Activated CD8-positive, alpha-beta memory T cell treated with anti-CD3 and anti-CD28 coated beads, Interleukin-2, amount 50 U/mL, for 4 hours (primary cell): Measurements from ENCODE around the gene GBF1.
"Not testable (repeated sequence)": the region's sequence is repeated elsewhere in the genome, so short reads cannot be mapped to it uniquely, and the experiment has no call there.

ENCODE experiments used
- DNase-seq: peaks from one replicate; pipeline ENCODE4 v3.0.0-alpha.2; 2020

Gene GBF1

DNA sequence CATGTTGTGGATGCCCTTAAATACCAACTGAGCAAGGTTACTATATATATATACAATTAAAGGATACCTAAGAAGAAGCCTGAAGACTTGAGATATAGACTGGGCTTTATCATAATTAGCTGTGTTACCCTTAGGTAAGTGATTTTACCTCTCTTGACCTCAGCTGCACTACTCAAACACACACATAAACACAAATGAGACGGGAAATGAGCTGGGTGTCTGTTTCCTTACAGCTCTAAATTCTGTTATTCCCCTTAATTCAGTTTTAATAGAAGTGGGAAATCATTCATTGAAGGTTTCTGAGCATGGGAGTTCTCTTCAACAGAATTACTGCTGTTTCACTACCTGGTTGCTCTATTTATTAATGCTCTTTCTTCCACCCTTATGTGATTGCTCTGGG is 60.7 kb downstream of the GBF1 start:
- DNase-seq: no peak

DNA sequence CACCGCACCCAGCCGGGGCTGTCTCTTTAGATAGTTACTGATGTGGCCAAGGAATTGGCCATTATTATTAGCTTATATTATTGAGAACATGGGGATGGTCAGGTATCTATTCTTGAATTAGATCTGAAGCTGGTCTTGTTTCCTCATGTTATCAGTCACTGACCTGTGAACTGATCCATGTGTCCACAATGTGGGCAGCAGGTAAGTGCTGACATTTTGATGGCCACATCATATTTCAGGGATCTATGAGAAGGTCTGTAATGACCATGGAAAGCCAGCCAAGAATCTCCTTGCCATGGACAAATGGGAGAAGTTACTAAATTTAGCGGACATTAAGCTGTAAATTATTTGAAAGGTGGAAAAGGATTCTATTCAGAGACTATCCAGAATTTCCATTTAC is 61.4 kb downstream of the GBF1 start:
- DNase-seq: no peak

DNA sequence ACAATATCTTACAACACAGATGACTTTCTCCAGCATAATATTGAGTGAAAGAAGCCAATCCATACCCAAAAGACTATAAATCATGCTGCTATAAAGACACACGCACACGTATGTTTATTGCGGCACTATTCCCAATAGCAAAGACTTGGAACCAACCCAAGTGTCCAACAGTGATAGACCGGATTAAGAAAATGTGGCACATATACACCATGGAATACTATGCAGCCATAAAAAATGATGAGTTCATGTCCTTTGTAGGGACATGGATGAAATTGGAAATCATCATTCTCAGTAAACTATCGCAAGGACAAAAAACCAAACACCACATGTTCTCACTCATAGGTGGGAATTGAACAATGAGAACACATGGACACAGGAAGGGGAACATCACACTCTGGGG is 63.0 kb downstream of the GBF1 start:
- DNase-seq: not testable (repeated sequence)

DNA sequence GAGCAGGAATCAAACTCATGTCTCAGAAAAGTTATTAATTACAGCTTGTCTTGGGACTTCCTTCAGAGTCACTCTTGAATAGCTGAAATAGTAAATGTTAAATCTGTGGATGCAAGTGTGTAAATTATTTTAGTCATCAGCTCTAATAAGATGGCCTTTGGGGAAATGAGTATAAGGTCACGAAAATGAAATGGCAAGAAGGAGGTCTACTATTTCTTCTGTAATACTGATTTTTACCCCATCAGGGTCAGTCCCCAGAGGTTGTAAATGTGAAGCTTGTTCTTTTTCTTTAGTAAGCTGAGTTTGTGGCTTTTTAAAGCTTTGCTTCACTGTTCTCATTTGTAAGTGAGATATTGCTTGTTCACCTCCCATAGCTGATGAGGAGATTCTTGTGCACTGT is 63.9 kb downstream of the GBF1 start:
- no peak for DNase-seq

DNA sequence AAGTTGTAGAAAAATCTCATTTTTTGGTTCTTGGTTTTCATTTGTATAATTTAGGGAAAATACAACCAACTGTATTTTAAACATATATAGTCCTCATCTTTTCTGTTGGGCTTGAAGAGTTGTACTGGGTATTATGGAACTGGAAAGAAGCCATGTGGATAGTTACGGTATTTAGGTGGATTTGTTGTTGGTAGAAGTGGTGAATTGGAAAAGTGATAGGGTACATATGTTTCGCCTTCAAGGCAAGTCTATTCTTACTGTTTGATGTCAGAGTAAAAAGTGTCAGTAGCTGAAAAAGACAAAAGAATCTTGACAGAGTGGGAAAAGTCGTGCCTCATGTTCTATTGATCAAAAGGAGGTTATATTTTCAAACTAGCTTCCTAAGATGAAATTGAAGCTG is 64.6 kb downstream of the GBF1 start:
- no peak for DNase-seq

DNA sequence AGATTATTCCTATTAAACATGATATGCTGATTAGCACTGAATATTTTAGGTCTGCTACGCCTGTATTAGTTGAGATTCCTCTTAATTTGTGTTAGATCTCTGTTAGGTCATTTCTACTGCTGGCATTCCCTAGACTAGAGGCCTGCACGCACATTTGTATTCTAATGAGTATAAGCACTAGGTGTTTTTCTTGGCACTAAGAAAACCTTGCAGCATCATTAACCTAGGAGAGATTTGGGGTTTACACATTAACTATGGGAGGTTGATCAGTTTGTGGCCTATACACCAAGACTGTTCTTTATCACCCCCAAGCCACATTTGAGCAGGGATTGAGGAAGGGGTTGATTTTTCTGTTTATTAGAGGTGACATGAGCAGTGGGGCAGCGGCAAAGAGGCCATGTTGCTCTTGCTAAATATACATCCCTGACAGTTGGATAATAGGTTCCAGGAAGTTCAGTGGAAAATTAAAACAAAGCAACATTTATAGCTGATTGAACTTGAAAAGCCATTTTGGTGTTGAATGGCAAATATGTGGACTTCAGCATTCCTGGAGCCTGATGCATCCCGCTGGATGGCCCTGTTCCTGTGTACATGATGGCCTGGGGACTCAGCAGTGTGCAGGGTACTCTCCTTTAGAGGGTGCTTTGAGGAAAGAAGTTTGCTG is 65.2 kb downstream of the GBF1 start:
- DNase-seq: no peak

DNA sequence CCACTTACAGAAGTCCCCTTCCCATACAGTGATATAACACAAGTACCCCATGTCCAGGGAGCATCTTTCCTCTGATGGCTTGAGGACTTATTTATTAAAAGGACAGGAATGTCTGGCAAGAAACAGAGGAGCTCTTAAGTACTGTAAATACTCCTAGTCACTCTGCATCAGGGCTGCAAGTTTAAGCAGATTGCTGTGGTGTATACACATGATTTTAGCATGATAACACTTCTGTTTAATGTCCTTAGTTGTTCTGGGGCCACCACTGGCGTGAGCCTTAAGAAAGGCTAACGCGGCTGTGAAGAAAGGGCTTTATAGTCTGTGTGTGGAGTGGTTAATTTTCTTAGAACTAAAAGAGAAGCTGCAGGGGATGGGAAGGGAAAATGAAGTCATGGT is 65.7 kb downstream of the GBF1 start:
- DNase-seq: no peak

DNA sequence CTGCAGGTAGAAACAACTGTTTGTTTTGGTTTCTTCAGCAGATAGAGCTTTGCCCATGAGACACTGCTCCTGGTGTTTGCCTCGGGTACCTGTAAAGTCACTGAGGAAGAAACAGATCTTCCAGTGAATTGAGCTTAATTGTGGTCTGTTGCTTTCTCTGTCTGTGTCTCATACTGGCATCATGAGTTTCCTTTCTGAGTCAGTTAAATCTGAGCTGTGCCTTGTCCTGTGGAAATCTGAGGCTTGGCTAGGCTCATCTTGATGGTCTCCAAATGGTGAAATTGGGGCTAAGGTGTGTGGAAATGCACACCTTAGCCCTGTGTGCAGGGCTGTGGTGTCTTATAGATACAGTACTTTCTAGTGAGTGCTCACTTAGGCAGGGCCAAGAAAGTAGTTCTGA is 67.4 kb downstream of the GBF1 start:
- no peak for DNase-seq

DNA sequence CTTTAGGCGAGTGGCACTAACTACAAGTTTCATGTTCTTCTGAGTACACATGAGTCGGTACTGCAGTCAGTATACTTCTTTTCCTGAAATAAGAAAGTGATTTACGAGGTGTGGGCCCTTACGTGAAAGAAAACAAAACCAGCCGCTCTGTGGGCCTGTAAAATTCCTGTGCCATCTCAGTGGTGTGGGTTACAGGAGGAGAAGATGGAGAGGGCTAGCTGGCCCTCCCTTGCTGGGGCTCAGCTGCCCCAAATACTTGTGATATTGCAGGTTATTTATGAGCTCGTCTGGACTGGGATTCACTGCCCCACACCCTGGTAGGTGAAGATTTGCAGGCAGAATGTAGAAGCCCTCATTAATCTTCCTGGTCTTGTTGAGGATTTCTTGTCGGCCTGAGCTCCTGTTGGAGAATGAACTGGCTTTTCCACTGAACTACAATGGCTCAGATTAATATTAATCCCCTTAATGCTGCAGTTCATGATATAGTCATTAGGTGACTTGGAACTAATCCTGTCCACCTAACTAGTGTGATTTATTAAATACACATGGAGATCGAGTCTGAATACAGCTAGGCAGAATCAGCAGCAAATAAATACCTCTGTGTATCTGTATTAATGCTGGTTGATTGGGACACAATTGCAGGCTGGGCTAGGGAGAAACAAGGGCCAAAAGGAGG is 68.0 kb downstream of the GBF1 start:
- DNase-seq: no peak

DNA sequence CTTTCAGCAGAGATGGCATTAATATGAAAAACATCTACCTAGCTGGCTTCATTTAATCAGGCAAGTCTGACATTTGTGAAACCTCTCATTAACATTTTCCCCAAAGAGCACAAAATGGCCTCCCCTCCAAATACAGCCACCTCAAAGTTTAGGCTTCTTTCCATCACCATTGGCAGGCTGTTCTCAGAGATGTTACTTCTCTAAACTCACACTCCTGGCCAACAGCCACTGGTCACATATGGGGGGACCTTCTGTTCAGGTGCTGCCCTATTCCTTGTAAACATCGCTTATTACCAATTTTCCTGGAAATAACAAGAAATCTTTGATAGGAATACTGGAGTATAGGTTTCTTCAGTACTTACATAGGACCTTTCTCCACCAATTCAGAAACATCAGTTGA is 69.5 kb downstream of the GBF1 start:
- no peak for DNase-seq

DNA sequence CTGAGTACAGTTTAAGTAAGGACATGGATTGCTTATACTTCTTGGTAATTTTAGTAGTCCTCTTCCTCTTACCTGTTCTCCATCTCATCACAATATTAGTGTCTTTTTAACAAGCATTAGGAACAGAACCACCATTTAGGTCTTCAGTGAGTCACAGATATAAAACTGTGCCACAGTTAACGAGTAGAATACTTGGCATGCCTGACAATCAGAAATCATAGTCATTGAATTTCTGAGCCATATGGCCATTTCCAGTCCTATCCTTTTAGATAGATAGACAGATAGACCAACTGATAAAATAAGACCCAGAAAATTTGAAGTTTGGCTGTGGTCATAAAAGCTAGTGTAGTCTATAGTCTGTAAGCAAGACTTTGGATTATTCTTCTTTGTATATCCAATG is 71.1 kb downstream of the GBF1 start:
- DNase-seq: no peak

DNA sequence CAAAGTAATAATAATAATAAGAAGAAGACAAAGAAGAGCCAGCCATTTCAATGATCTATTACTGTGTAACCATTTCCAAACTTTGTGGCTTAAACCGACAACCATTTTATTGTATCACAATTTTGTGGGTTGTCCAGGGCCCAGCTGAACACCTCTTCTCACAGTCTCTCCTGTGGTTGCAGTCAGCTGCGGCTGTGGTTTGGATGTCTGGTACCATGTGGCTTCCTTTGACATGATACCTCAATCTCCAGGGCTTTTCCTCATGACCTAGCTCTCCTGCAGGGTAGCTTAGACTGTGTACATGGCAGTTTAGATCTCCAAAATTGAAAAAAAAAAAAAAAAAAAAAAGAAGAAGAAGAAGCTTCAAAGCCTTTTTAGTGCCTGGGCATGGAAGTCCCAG is 77.6 kb downstream of the GBF1 start:
- peak; percentile 26 for DNase-seq

DNA sequence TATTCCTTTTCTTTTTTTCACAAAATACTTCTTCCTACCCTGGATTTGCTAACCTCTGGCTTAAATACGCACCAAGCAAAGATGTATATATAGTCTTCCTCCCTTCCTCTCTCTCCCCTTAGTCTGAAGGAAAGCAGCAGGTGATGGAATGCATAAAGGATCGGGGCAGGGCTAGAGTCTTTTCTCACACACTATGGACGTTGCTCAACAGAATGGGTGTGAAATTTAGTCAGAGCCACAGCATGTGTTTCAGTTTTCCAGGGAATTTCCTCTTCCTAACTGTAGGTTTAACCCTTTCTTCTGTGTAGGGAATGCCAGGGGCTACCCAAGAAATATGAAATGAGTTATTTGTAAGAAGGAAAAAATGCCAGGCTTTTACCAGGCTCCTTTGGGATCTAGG is 78.7 kb downstream of the GBF1 start:
- no peak for DNase-seq

DNA sequence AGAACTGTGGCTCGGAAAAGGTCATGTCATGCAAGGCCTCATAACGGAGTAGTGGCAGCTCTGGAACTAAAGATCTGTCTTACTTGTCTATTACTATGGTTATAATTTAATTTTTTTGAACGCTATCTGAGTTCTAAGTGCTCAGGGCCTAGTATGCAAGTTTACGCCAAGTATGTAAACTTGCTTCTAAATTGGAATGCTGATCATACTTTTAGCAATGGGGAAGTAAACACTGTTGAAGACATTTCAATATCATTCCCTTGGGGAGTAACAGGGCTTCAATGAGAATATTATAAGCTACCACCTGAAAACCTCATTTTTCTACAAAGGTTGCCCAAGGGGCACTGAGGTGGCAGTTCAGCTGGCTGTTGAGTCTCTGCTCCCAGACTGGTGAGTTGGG is 80.7 kb downstream of the GBF1 start:
- no peak for DNase-seq

DNA sequence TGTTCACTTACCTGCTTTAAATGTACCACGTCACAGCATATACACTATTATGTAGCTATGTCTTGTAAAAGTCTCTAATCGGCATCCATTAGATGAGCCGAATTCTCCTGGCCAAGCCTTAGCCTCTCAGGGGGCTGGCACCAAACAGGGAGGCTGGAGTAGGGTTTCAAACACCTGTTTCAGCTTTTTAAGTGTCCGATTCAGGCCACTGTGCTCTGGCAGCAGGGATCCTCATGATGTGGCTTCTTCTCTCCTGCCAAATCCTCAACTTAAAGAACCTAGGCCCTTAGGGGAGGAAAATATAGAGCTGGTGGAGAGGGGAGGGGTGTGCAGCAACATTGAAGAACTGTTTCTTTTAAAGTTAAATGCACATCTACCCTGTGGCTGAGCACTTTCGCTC is 81.7 kb downstream of the GBF1 start:
- DNase-seq: no peak

DNA sequence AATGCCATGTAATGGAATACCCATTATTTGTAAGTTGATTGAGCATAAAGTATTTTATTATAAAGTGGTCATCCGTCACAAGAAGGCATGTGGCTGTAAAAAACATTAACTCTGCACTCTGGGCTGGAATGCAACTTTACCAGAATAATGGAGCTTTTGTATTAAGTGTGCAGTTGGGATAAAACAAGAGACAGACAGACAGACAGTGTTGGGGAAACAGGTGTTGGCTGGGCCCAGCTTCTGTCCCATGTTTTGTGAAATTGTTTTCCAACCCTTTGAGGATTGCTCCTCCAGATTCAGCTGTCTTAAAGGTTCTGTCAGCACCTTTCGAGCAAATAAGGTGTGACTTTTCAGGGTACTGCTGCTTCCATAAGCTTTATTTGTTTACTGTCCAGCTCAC is 82.3 kb downstream of the GBF1 start:
- no peak for DNase-seq

DNA sequence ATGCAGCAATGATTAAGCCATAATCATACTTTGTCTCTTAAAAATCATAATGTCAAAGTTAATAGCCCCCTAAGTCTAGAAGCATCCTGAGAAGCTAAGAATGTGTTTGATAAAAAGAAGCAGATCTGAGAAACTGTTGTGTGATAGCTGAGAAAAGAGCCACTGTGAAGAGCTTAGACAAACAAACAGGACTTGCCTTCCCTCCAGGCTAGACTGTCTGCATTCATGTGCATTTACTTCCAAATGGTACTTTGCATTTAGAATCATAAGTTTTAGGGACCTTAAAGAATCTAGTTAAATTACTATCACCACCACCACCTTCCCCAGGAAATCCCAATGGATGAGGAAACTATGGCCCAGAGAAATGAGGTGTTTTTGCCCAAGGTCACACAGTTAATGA is 87.4 kb downstream of the GBF1 start:
- no peak for DNase-seq

DNA sequence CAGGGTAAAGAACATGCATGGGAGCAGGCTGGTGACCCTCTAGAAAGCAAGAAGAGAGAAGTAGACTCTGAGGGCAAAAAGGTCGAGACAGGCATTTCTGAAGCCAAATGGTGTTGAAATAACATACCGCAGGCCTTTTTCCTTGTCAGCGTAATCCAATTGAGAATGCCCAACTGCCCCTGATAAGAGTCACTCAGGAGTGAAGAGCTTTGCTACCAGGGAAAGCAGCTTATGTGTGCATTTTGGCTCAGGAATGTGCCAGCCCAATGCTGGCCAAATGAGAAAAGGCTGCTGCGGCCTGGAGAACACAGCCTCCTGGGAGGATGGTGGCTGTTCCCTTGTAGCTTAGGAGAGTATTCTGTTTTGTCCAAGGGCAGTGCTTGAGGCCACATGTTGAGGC is 88.8 kb downstream of the GBF1 start:
- no peak for DNase-seq

DNA sequence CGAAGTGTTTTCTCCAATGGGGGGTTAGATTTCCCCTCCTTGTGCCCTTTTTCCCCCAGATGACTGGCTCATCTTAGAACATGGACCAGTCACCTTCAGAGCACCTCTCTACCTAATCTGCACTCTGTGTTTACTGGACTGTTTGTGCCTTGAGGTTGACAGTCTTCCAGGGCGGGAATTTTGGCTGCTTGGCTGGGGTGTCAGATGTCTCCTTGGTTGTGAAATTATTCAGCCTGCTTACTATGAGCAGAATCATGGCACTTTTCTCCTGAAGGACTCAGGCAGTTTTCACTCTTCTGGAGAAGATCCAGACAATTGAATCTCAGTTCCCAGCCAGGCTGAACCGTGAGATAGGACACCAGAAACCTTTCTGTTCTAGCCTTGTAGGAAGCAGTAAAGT is 89.9 kb downstream of the GBF1 start:
- no peak for DNase-seq

DNA sequence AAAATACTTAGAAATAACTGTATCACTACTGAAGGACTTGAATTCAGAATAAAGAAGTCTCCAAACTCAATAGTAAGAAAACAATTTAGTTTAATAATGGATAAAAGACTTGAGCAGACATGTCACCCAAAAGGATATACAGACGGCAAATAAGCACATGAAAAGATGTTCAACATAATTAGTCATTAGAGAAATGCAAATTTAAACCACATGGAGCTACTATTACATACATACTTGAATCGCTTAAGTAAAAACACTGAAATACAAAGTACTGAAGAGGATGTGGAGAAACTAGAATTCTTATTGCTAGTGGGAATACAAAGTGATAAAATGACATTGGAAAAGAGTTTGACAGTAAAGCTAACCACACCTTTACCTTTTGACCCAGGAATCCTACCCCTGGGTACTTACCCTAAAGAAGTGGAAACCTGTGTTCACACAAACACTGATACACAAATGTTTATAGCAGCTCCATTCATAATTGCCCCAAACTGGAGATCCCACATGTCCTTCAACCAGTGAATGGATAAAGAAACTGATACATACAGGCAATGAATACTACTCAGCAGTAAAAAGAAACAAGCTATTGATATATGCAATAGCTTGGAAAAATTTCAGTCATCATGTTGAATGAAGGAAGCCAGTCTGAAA is 95.8 kb downstream of the GBF1 start:
- DNase-seq: no peak

DNA sequence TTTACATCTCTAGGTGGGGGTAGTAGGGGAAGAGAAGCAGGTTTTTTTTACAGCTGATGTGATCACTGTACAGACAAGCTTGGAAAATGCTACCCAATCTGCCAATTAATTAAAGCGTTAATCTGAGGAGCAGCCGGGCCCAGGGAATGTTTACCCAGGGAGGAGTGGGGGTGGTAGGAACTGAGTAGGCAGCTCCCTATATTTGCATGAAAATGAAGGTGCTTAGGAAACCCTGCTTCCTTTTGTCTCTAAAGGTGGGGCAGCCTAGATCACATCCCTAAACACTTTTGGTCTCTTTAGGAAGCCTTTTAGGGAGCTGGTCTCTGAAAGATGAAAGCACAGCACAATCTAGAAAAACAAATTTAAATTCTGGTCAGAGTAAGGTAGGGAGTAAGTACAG is 97.1 kb downstream of the GBF1 start:
- no peak for DNase-seq

DNA sequence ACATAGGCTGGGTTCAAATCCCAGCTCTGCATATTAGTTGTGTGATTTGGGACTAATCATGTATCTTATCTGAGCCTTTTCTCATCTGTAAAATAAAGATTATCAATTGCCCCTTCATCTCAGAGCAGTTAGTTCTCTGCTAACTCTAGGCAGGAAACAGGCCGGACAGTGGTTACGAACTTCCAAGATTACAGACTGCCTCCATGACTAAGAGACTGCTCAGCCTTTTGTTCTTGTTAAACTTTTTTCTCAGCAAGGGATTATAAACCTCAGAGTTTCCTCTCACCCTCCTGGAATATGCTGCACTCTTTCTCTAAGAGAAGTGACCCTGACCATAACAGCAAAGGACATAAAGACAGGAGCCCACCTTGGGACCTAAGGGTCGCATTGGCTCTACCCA is 97.6 kb downstream of the GBF1 start:
- no peak for DNase-seq

DNA sequence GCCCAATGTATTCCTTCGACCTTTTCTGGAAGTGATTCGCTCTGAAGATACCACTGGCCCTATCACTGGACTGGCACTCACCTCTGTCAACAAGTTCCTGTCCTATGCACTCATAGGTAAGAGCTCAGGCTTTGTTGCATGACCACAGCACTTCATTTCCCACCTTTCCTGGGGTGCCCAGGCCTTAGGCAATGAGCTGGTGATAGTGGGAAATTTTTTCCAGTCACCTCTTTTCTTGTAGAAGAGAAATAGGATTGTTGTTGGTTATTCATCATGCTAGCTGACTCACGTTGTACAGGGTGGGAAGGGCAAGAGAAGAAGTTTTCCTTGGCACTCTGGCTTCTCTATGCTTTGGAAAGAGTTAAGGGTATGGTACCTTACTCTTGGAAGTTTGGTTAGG is 98.7 kb downstream of the GBF1 start:
- DNase-seq: no peak

DNA sequence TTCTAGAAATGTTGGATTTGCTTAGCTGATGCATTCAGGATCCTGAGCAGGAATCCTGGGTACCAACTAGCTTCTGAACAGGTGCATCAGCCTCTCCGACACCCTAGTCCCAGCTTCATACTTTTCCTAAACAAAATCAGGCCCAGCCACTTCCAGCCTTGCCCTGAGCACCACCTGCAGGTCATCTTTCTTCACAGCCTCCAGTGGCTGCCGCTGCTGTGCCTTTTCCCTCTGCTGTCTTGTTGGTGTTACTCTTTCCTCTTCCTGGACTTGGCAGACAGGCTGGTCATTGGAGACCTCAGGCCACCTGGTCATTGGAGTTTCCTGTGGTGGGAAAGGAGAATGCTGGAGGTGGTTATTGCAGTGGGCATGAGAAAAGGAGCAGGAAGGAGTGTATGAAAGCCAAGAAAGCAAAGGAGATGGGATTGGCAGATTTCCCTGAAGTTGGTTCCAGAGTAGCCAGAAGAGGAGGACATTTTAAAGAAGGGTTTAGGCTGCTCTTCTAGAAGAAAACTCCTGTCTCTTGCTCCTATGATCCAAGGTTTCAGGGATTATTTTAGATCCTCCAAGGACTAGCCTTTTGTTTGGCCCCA is 102.0 kb downstream of the GBF1 start:
- DNase-seq: no peak
